Activated CD4-positive, alpha-beta memory T cell treated with anti-CD3 and anti-CD28 coated beads, Interleukin-2, amount 10 ng/mL, durations not matched to agents 7 days and 5 days (primary cell): ENCODE data around the gene KCNJ10. TPM values are rescaled to one million over a fixed set of nuclear protein-coding genes. Genes with fewer than 3 reads are reported as not detected.

Experiments used
- CTCF ChIA-PET: fragments of 350-600 bp; sonication (Branson Sonifier 250); formaldehyde crosslinking; loops from one replicate; lab custom pipeline; 2021; ENCODE audit warnings: antibody characterized with exemption, inconsistent platforms; lab: Charles Lee
- POLR2A ChIA-PET: fragments of 350-600 bp; sonication (Branson Sonifier 250); formaldehyde crosslinking; loops from one replicate; lab custom pipeline; 2021; ENCODE audit warnings: antibody characterized with exemption; lab: Charles Lee
- DNase-seq: peaks from one replicate; pipeline ENCODE4 v3.0.0-alpha.2; 2020
- H3K27ac Mint-ChIP-seq: one replicate; pipeline ENCODE4 v1.8.0; 2021; ENCODE audit warnings: mild to moderate bottlenecking, mixed read lengths
- H3K27me3 Mint-ChIP-seq: one replicate; pipeline ENCODE4 v1.8.0; 2021; ENCODE audit warnings: mixed read lengths
- H3K36me3 Mint-ChIP-seq: one replicate; pipeline ENCODE4 v1.8.0; 2021; ENCODE audit warnings: low read depth, mixed read lengths
- H3K4me1 Mint-ChIP-seq: one replicate; pipeline ENCODE4 v1.8.0; 2021; ENCODE audit warnings: mixed read lengths
- H3K4me3 Mint-ChIP-seq: one replicate; pipeline ENCODE4 v1.8.0; 2021; ENCODE audit warnings: mild to moderate bottlenecking, mixed read lengths
- H3K9me3 Mint-ChIP-seq: one replicate; pipeline ENCODE4 v1.8.0; 2021; ENCODE audit warnings: mixed read lengths
- total RNA-seq, 2 experiments: library from RNA; stranded (reverse); gene quantifications; one replicate each; pipeline ENCODE4 v1.2.3, GENCODE V29; 2021

The KCNJ10 gene
- total RNA-seq, 2 experiments from 2014 or later: not detected

DNA sequence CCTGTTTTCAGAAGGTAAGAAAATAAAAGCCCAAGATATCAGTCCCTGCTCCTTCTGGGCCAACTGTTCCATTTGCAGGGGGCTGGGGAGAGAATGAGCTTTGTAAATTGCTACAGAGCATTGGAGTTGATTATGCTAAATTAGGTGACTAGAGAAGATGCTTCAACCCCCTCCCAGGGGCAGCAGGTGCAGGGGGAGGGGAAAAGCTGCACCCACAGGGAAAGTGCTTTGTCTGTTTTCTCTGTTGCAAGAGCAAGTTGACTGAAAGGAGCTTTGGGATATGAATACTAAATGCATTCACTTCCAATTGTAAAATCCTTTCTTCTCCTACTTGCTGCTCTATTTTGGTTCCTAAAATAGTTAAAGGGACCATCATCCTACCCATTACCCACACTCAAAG lies 21.6 kb downstream of the KCNJ10 start:
- peaks cover 12% of the 10 kb centered on the region for H3K4me1 Mint-ChIP-seq
- ChIA-PET POLR2A (no interaction called here), CTCF (interaction anchor here (1.3 kb wide), 1 partner anchor 37 kb away, joined by 6 read pairs; no protein-coding TSS in a partner anchor)
- DNase-seq: no peak
- H3K36me3 Mint-ChIP-seq: no peaks in the 10 kb centered on the region
- H3K4me3 Mint-ChIP-seq: no peak overlapping the region
- peaks cover 48% of the 10 kb centered on the region for H3K27me3 Mint-ChIP-seq
- H3K9me3 Mint-ChIP-seq: no peaks in the 10 kb centered on the region
- H3K27ac Mint-ChIP-seq: no peak overlapping the region

GRCh38 chr1:160047111-160047991 lies 22.6 kb downstream of the KCNJ10 start:
- H3K4me1 Mint-ChIP-seq: peaks cover 12% of the 10 kb centered on the region
- peak overlapping the region; percentile 44 for H3K4me3 Mint-ChIP-seq
- no peak for DNase-seq
- H3K27ac Mint-ChIP-seq: no peak overlapping the region
- no peaks in the 10 kb centered on the region for H3K36me3 Mint-ChIP-seq
- peaks cover 45% of the 10 kb centered on the region for H3K27me3 Mint-ChIP-seq
- H3K9me3 Mint-ChIP-seq: no peaks in the 10 kb centered on the region
- ChIA-PET CTCF (interaction anchor here (0.5 to 4.3 kb wide), 21 partner anchors 7 to 721 kb away, joined by 3 to 112 read pairs (median 7); partner anchors contain the start of gene KCNJ9), POLR2A (interaction anchor here (1.2 to 1.9 kb wide), 4 partner anchors 23 to 124 kb away, joined by 3 to 8 read pairs (median 4); partner anchors contain the start of gene KCNJ10)

GRCh38 chr1:160046494-160047110 lies 23.4 kb downstream of the KCNJ10 start:
- peak; percentile 47 for DNase-seq
- H3K36me3 Mint-ChIP-seq: no peaks in the 10 kb centered on the region
- CTCF ChIA-PET: interaction anchor here (0.5 to 4.3 kb wide), 26 partner anchors 8 to 722 kb away, joined by 3 to 112 read pairs (median 6); partner anchors contain the start of genes IGSF8 and KCNJ9
- H3K27ac Mint-ChIP-seq: no peak overlapping the region
- H3K27me3 Mint-ChIP-seq: peaks cover 39% of the 10 kb centered on the region
- POLR2A ChIA-PET: interaction anchor here (1.2 to 1.9 kb wide), 4 partner anchors 24 to 123 kb away, joined by 3 to 8 read pairs (median 4); partner anchors contain the start of gene KCNJ10
- peaks cover 12% of the 10 kb centered on the region for H3K4me1 Mint-ChIP-seq
- peak overlapping the region; percentile 44 for H3K4me3 Mint-ChIP-seq
- no peaks in the 10 kb centered on the region for H3K9me3 Mint-ChIP-seq

- peaks cover 34% of the 10 kb centered on the region for H3K27me3 Mint-ChIP-seq
- H3K4me1 Mint-ChIP-seq: peaks cover 12% of the 10 kb centered on the region
- DNase-seq: no peak
- CTCF ChIA-PET: interaction anchor here (0.8 to 4.3 kb wide), 19 partner anchors 8 to 206 kb away, joined by 3 to 112 read pairs (median 7); partner anchors contain the start of genes IGSF8 and KCNJ9
- POLR2A ChIA-PET: interaction anchor here (1.9 kb wide), 1 partner anchor 52 kb away, joined by 8 read pairs; no protein-coding TSS in a partner anchor
- H3K4me3 Mint-ChIP-seq: no peak overlapping the region
- no peaks in the 10 kb centered on the region for H3K36me3 Mint-ChIP-seq
- no peaks in the 10 kb centered on the region for H3K9me3 Mint-ChIP-seq
- no peak overlapping the region for H3K27ac Mint-ChIP-seq
Observed at GRCh38 chr1:160045653-160046052, 24.3 kb downstream of the KCNJ10 start.

GRCh38 chr1:160043543-160043942 lies 26.4 kb downstream of the KCNJ10 start:
- no peak overlapping the region for H3K4me3 Mint-ChIP-seq
- no peaks in the 10 kb centered on the region for H3K9me3 Mint-ChIP-seq
- H3K4me1 Mint-ChIP-seq: peaks cover 12% of the 10 kb centered on the region
- CTCF ChIA-PET: interaction anchor here (0.8 to 4.3 kb wide), 3 partner anchors 35 to 42 kb away, joined by 3 to 37 read pairs (median 5); no protein-coding TSS in a partner anchor
- no peak overlapping the region for H3K27ac Mint-ChIP-seq
- POLR2A ChIA-PET: interaction anchor here (0.9 kb wide), 1 partner anchor 12 kb away, joined by 3 read pairs; the partner anchor contains the start of gene PIGM
- DNase-seq: no peak
- peaks cover 27% of the 10 kb centered on the region for H3K27me3 Mint-ChIP-seq
- H3K36me3 Mint-ChIP-seq: no peaks in the 10 kb centered on the region

DNA sequence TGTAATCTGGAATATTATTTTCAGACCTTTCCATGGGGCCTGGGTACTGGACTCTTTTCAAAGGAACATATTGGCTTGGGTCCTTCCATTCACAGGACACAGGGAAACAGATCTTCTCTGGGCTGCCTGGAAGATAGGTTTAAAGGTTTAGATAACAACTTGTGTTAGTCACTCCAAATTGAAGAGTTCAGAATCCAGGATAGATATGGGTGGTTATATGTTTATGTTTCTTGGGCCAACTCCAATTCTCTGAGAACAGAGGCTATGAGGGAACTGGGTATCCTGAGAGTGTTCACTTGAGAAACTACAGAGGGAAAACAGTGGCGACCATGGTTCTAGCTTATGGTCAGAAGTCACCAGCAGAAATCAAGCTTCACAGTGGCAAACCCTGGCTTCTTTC lies 29.5 kb downstream of the KCNJ10 start:
- POLR2A ChIA-PET: interaction anchor here (2.0 kb wide), 1 partner anchor 58 kb away, joined by 4 read pairs; the partner anchor contains the start of gene IGSF8

DNA sequence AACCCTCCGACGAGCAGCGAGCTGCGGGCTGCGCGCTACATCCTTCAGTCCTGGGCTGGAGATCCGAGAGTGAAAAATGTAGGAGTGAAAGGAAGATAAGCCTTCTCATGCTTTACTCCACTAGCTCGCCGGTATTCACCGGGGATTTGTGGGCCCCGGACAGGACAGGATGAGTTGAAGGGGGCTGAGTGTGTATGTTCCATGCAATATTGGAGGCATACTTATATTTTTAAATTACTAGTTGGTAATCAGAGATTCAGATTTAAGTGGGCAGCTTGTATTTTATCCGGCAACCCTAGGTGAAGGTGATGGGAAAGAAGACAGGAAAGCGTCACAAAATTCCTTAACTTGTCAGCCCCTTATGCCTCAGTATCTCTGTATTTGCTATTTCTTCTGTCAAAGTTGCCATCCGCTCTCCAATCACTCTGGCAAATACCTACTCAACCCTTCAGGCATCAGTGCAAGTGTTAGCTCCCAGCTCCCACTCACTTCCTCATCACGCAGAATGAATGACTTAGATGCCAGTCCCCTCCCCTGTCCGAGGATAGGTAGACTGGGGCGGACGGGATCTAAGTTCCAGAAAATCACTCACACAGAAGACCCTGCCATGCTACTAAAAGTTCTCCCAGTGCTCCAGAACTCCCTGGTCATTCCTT lies 37.7 kb downstream of the KCNJ10 start:
- ChIA-PET CTCF (interaction anchor here (0.9 to 3.1 kb wide), 6 partner anchors 13 to 53 kb away, joined by 3 to 32 read pairs (median 6); no protein-coding TSS in a partner anchor), POLR2A (interaction anchor here (0.8 to 1.8 kb wide), 4 partner anchors 10 to 28 kb away, joined by 3 to 9 read pairs (median 3); no protein-coding TSS in a partner anchor)
- no peaks in the 10 kb centered on the region for H3K9me3 Mint-ChIP-seq
- H3K36me3 Mint-ChIP-seq: peaks cover 3% of the 10 kb centered on the region
- H3K27ac Mint-ChIP-seq: peak overlapping the region; percentile 80
- peaks cover 30% of the 10 kb centered on the region for H3K4me1 Mint-ChIP-seq
- H3K4me3 Mint-ChIP-seq: peak overlapping the region; percentile 90
- H3K27me3 Mint-ChIP-seq: peaks cover 2% of the 10 kb centered on the region
- no peak for DNase-seq

More for the DNA sequence above, 29.5 kb downstream of the KCNJ10 start:
- CTCF ChIA-PET: interaction anchor here (0.6 to 1.4 kb wide), 3 partner anchors 33 to 45 kb away, joined by 3 to 4 read pairs (median 3); no protein-coding TSS in a partner anchor
- no peak for DNase-seq
- peaks cover 11% of the 10 kb centered on the region for H3K27me3 Mint-ChIP-seq
- H3K27ac Mint-ChIP-seq: no peak overlapping the region
- H3K4me3 Mint-ChIP-seq: no peak overlapping the region
- no peaks in the 10 kb centered on the region for H3K4me1 Mint-ChIP-seq
- H3K9me3 Mint-ChIP-seq: no peaks in the 10 kb centered on the region
- no peaks in the 10 kb centered on the region for H3K36me3 Mint-ChIP-seq

GRCh38 chr1:160031365-160032164 lies 38.4 kb downstream of the KCNJ10 start, which contains the start of gene PIGM:
Gene PIGM (minus strand): TSS chr1:160031990. CDS start chr1:160031739, 251 bp downstream.
- Mint-ChIP-seq H3K27me3 (peaks cover 2% of the 10 kb centered on the region), H3K27ac (peak within 1 kb of the TSS; percentile 80), H3K9me3 (no peaks in the 10 kb centered on the region), H3K36me3 (peaks cover 6% of the 10 kb centered on the region), H3K4me3 (peak within 1 kb of the TSS; percentile 90), H3K4me1 (peaks cover 32% of the 10 kb centered on the region)
- peak; percentile 95 for DNase-seq
- CTCF ChIA-PET: interaction anchor here (0.9 to 3.4 kb wide), 7 partner anchors 13 to 91 kb away, joined by 3 to 32 read pairs (median 7); no protein-coding TSS in a partner anchor
- POLR2A ChIA-PET: interaction anchor here (0.7 to 2.0 kb wide), 6 partner anchors 9 to 107 kb away, joined by 3 to 13 read pairs (median 3); partner anchors contain the start of genes IGSF8 and TAGLN2

DNA sequence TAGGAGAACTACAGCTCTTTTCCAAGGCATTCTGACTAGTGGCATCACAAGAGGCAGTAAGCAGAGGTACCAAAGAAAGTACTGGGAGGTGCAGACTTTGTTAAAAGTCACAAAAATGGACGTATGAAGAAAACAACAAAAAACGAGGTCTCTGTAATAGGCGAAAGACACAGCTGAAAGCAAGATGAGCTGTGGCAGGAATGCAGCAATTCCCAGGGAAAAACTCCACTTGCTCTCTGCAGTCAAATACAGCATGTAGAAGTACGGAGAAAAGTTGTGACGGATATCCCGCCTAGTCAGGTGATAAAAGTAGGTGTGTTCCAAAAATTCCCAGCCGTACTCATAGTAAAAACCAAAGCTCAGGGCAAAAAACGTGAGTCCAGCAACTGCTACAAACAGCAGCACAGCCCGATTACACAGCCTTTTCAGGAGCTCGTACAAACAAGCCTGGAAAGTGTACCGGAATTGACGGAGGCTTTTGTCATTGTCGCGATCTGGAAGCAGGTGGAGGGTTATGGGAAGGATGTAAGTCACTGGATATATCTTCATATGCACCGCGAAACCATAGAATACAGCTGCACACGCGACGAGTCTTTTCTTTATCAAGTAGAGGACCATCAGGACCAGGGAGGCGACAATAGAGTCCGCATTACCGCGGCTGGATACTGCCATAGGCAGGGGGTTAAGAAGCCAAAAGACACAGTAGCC lies 39.1 kb downstream of the KCNJ10 start:
- peak overlapping the region; percentile 72 for H3K27ac Mint-ChIP-seq

GRCh38 chr1:160028426-160028825 lies 41.5 kb downstream of the KCNJ10 start:
- ChIA-PET POLR2A (no interaction called here), CTCF (interaction anchor here (3.4 kb wide), 1 partner anchor 18 kb away, joined by 25 read pairs; no protein-coding TSS in a partner anchor)
- Mint-ChIP-seq H3K36me3 (peaks cover 6% of the 10 kb centered on the region), H3K27me3 (peaks cover 3% of the 10 kb centered on the region), H3K9me3 (no peaks in the 10 kb centered on the region), H3K4me1 (peaks cover 32% of the 10 kb centered on the region), H3K4me3 (no peak overlapping the region), H3K27ac (no peak overlapping the region)
- no peak for DNase-seq

More for the DNA sequence above, 39.1 kb downstream of the KCNJ10 start:
- Mint-ChIP-seq H3K36me3 (peaks cover 6% of the 10 kb centered on the region), H3K9me3 (no peaks in the 10 kb centered on the region), H3K27me3 (peaks cover 2% of the 10 kb centered on the region), H3K4me1 (peaks cover 32% of the 10 kb centered on the region), H3K4me3 (peak overlapping the region; percentile 90)
- POLR2A ChIA-PET: interaction anchor here (0.7 to 2.0 kb wide), 4 partner anchors 8 to 106 kb away, joined by 3 to 13 read pairs (median 6); partner anchors contain the start of genes IGSF8 and TAGLN2
- CTCF ChIA-PET: interaction anchor here (0.8 to 3.4 kb wide), 9 partner anchors 12 to 96 kb away, joined by 3 to 32 read pairs (median 5); no protein-coding TSS in a partner anchor
- peak; percentile 20 for DNase-seq
